Cardiac fibroblast (primary cell): ENCODE results near the gene RHPN2.
"Not testable (repeated sequence)": the region's sequence is repeated elsewhere in the genome, so short reads cannot be mapped to it uniquely, and the experiment has no call there.

ENCODE experiments used
- DNase-seq, 2 donors: peaks; one replicate each; pipeline versions ENCODE4 v3.0.0 to v3.0.0-alpha.2; 2010; ENCODE audit warnings: low read depth in 2 of 2
- H3K4me3 ChIP-seq, 2 donors: replicated peaks in 1 of 2; 1 replicate in 1 of 2; 2 replicates in 1 of 2; pipeline ENCODE4 v1.5.1; 2011; ENCODE audit warnings: low read depth in 2 of 2, low read length in 2 of 2, mild to moderate bottlenecking in 2 of 2, moderate library complexity in 1 of 2
- TF ChIP-seq, protein P1 (sequence below): IDR thresholded peaks from one replicate; pipeline ENCODE4 v1.5.1; 2011; ENCODE audit warnings: low read depth, mild to moderate bottlenecking, low read length, inconsistent platforms

The RHPN2 gene

DNA sequence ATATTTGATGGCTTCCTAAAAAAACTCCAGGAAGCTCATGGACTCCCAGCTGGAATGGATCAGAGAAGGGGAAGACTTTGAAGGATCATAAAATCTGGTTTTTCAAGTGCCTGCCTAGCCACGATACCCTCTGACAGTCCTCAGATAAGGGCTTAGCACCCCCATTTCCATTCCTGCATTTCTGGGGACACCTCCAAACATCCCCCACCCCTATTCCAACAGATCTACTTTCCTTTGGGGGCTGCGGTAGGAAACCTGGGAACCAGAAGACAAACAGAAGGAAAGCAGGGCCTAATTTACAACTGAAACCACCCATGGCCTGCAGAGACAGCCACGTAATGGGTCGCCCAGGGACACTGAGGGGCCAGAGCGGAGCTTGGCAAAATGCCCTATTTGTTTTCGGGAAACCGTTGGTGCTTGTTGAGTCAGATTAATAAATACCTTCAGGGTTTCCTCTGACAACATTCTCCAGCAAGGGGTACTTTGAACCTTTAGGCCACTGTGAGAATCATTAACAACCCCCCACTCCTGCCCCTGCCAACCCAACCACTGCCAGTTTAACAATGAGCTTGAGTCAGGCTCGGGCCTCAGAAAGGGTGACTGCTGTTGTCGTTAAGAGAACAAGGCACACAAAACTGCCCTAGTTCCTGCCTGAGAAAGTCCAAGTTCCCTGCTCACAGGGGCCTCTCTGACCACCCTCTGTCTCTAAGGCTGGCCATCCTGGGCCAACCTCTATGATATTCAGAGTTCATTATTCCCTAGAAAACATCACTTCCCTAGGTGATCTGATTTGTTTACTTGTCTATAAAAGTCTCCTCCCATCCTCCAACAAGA lies 23.5 kb downstream of the RHPN2 start:
- no peak overlapping the region for H3K4me3 ChIP-seq
- DNase-seq = peak; percentile 61 to 66
- TF ChIP-seq, protein P1, sequence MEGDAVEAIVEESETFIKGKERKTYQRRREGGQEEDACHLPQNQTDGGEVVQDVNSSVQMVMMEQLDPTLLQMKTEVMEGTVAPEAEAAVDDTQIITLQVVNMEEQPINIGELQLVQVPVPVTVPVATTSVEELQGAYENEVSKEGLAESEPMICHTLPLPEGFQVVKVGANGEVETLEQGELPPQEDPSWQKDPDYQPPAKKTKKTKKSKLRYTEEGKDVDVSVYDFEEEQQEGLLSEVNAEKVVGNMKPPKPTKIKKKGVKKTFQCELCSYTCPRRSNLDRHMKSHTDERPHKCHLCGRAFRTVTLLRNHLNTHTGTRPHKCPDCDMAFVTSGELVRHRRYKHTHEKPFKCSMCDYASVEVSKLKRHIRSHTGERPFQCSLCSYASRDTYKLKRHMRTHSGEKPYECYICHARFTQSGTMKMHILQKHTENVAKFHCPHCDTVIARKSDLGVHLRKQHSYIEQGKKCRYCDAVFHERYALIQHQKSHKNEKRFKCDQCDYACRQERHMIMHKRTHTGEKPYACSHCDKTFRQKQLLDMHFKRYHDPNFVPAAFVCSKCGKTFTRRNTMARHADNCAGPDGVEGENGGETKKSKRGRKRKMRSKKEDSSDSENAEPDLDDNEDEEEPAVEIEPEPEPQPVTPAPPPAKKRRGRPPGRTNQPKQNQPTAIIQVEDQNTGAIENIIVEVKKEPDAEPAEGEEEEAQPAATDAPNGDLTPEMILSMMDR = no peak

DNA sequence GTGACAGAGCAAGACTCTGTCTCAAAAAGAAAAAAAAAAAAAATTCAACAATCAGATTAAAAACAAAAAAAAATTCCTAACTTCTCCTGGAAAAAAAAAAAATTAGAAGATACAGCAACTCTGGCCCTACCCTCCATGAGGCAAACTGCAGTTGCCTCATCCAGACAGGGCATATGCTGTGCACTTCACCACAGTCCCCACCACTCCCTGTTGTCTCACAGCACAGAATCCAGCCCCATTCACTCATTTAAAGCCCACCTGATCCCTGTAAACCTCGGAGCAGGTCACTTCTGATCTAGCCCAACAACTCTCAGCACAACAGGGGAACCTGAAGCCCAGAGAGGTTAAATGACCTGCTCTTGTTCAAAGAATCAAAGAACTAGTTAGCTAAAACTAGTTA lies 24.9 kb downstream of the RHPN2 start:
- TF ChIP-seq, protein P1 = no peak
- no peak overlapping the region for H3K4me3 ChIP-seq
- no peak for DNase-seq

DNA sequence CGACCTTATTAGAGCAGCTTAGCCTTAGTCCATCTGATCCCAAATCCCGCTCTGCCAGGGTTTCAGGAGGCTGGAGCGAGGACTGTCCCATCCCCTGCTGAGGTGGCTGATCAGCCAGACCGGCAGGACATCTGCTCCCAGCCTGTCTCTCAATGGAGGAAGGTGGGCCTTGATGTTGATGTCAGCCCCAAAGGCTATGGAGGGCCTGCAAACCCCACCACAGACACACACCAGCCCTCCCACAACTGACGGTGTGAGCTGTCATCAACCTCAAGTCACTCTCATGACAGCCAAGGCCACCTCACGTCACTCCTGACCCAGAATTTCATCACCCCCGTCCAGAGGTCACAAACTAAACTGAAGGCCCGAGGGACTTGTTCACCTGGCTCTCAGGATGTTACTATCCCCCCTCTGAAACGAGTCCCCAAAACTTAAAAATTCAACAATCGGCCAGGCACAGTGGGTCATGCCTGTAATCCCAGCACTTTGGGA lies 25.5 kb downstream of the RHPN2 start:
- TF ChIP-seq, protein P1 = no peak

DNA sequence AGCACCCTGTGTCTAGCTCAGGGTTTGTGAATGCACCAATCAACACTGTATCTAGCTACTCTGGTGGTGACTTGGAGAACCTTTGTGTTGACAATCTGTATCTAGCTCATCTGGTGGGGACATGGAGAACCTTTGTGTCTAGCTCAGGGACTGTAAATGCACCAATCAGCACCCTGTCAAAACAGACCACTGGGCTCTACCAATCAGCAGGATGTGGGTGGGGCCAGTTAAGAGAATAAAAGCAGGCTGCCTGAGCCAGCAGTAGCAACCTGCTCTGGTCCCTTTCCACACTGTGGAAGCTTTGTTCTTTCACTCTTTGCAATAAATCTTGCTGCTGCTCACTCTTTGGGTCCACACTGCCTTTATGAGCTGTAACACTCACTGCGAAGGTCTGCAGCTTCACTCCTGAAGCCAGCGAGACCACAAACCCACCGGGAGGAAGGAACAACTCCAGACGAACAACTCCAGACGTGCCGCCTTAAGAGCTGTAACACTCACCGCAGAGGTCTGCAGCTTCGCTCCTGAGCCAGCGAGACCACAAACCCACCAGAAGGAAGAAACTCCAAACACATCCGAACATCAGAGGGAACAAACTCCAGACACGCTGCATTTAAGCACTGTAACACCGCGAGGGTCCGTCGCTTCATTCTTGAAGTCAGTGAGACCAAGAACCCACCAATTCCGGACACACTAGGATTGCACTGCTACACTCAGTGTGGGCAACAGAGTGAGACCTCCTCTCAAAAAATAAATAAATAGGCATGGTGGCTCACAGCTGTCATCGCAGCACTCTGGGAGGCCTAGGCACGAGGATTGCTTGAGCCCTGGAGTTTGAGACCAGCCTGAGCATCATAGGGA lies 27.3 kb downstream of the RHPN2 start:
- H3K4me3 ChIP-seq, DNase-seq: not testable (repeated sequence)

More for the DNA sequence above, 25.5 kb downstream of the RHPN2 start:
- no peak overlapping the region for H3K4me3 ChIP-seq
- DNase-seq = no peak

DNA sequence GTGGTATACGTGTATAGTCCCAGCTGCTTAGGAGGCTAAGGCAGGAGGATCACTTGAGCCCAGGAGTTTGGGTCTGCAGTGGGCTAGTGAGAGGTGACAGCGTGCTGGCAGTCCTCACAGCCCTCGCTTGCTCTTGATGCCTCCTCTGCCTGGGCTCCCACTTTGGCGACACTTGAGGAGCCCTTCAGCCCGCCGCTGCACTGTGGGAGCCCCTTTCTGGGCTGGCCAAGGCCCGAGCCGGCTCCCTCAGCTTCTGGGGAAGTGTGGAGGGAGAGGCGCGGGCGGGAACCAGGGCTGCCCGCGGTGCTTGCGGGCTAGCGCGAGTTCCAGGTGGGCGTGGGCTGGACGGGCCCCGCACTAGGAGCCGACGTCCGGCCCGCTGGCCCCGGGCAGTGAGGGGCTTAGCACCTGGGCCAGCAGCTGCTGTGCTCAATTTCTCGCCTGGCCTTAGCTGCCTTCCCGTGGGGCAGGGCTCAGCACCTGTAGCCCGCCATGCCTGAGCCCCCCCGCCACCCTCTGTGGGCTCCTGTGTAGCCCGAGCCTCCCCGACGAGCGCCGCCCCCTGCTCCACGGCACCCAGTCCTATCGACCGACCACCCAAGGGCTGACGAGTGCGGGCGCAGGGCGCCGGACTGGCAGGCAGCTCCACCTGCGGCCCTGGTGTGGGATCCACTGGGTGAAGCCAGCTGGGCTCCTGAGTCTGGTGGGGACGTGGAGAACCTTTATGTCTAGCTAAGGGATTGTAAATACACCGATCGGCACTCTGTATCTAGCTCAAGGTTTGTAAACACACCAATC lies 28.1 kb downstream of the RHPN2 start:
- not testable (repeated sequence) for DNase-seq, H3K4me3 ChIP-seq

DNA sequence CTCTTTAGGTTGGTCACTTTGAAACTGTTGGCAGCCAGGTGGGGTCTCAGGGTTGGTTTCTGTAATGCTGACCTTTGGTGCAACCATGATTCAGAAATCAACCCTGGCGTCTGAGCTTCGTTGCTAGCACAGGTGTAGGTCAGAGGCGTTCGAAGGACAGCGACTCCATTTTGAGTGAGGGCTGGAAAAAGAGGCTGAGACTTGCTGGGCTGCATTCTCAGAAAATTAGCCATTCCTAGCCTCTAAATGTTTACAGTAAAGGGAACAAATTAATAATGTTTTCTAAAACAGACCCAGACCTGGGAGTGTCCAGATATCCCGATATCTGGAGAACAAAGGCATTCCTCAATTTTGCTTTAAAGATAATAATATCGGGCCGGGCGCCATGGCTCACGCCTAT lies 29.2 kb downstream of the RHPN2 start:
- no peak overlapping the region for H3K4me3 ChIP-seq
- DNase-seq = no peak
- TF ChIP-seq, protein P1 = no peak

DNA sequence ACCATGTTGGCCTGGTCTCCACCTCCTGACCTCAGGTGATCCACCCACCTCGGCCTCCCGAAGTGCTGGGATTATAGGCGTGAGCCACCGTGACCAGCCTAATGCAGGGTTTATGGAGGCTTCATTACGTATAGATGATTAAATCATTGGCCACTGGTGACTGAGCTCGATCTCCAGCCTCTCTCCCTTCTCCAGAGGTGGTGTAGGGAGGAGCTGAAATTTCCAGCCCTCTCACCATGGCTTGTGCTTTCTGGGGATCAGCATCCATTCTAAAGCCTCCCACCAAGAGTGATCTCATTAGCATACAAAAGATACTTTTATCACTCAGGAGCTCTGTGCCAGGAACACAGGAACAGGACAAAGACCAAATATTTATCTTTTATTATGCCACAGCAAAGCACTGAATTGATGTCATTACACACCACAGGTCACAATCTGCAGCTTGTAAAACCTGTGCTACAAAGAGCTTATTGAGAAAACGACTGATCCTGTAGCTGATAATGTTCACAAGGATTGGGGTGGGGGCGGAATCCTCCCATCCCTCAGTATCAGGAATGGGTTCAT lies 32.4 kb downstream of the RHPN2 start:
- no peak for DNase-seq
- TF ChIP-seq, protein P1 = no peak
- H3K4me3 ChIP-seq = no peak overlapping the region
